GM18505 (cell line): ENCODE results near the gene CCDC50.
A peak's percentile ranks its signal among the peaks of the same experiment; 100 is the strongest.

ENCODE experiments used
- ATAC-seq: cut with Tn5 transposase; IDR thresholded peaks from one replicate; pipeline ENCODE4 v1.9.1; 2021; ENCODE audit not compliant: unreplicated experiment
- POLR2A ChIP-seq: IDR thresholded peaks from 4 replicates; pipeline ENCODE4 v1.6.1; 2011; ENCODE audit warnings: borderline replicate concordance; ENCODE audit not compliant: insufficient read depth, insufficient read length; ENCODE audit errors: extremely low read depth

Gene CCDC50

DNA sequence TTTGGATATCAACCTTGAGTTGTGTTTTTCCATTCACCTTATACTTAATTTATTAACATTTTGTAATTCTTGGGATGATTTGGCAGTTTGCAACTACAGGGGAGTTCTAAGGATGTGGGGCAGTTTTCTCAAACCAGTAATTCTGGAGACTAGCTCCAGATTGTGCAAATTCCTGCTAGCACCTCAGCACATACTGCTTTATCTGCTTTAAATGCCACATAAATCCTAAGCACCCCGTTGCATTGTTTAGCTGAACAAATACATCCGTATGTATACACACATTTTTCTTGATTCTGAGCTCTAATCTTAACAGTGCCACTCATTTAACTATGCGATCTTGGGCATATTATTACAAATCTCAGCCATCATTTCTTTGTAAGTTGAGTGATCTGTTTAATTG is 18.0 kb downstream of the CCDC50 start:
- ATAC-seq = no peak
- no peak for TF ChIP-seq POLR2A

DNA sequence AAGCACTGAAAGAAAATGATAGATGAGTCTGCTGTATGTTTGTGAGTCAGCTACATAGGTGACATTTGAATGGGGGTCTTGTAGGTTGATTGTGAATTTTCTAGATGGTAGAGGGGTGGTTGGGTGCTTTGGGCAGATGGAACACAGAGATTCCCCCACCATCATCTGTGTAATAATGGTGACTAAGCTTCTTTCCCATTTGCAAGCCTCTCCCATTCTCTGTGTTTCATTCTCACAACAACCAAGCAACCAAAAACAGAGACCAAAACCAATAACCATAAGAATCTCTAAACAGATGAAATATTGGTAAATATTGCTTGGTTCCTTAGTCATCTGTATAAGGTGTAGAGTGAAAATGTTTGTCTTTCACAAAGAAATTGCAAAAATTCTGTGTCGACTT is 18.9 kb downstream of the CCDC50 start:
- no peak for ATAC-seq

DNA sequence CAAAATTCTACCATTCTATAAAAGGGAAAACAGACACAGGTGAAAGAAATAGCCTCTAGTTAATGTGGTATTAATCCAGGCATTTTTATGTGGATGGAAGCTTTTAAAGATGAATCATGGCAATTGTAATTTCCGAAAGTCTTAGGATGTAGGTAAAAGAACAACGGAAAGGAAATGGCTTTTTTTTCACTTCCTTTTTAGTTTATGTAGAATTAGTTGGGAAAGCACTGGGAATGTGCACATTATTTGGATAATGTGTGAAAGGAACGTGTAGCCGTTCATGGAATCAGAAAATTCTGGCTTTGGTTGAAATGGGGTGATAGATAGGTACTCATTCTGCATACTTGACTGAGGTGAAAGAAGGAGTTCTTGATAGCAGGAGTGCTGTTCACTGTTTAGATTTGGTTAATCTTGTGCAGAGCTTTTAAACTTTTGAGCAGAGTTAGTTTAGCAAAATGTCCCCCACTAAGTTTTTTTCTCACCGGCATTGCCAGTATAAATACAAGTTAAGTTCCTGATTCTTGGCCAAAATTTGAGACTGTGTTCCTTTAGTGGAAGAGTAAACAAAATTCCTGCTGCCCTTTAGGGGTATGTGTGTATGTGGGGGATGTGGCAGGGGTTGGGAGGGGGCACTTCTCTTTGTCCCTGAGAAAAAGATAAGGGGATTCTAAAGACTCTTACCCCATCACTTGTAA is 21.3 kb downstream of the CCDC50 start:
- no peak for TF ChIP-seq POLR2A

More for the DNA sequence above, 18.9 kb downstream of the CCDC50 start:
- TF ChIP-seq POLR2A = no peak

DNA sequence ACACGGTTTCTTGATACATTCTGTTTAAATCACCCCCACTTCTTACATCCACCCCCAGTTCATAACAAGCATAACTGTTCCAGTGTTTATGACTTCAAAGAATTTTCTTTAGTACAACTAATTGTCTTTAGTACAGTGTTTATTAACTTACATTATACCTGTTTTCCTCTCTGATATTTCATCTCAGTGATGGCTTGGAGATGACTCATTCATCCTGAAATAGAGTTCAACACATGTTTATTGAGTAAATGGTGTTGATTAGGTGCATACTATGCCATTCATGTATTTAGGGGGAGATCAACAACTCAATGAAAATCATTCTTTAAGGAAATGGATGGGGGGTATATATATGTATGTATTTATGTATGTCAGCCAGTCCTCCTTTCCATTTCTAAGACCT is 22.8 kb downstream of the CCDC50 start:
- TF ChIP-seq POLR2A = no peak
- no peak for ATAC-seq

More for the DNA sequence above, 21.3 kb downstream of the CCDC50 start:
- no peak for ATAC-seq

DNA sequence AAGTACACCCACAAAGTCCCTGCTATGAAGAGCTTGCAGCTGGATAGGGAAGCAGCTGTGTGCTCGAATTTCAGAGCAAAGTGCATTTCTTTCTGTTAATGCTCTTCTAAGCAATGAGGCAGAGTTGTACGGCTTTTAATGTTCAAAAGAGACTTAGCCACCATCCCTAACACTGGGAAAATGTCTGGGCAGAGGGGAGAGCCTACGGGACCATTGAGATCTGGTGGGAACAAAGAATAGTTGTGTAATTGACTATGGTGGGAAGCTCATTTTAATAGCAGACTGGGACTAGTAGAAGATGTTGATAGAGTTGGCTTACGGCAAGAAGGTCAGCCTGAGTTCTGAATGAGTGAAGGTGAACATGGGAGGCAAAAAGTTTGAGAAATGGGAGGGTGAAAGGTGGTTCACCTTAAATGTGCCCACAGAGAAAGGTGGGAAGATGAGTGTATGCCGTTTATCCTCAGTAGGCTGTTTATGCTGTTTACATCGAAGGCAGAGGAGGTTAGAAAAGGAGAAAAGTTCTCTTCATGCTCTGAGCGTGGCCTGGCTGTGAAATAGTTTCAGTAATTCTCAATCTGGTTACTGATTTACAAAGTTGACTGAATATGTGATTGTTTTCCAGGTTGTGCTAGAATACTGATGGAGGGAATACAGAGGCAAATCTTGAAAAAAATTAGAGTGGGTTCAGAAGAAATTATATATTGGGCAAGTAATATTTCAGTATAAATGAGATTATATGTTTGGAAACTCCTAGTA is 24.0 kb downstream of the CCDC50 start:
- no peak for ATAC-seq
- TF ChIP-seq POLR2A = no peak

DNA sequence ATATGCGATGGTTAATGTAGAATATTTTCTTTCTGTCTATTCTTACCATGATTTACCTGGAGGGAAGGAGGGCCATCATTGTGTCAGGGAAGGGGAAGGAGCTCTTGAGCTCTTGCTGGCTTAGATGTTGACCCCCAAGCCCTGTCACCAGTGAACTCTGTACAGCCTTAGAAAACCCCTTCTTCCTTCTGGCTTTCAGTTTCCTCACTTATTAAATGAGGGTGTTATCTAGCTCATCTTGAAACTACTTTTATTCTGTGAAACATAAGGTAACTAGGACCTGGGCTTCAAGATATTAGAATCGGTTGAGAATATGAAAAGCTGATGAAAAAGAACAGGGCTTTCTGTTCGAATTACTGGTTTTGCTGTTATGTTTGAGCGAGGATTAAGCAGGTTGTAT is 26.2 kb downstream of the CCDC50 start:
- no peak for TF ChIP-seq POLR2A
- ATAC-seq = peak; percentile 80

DNA sequence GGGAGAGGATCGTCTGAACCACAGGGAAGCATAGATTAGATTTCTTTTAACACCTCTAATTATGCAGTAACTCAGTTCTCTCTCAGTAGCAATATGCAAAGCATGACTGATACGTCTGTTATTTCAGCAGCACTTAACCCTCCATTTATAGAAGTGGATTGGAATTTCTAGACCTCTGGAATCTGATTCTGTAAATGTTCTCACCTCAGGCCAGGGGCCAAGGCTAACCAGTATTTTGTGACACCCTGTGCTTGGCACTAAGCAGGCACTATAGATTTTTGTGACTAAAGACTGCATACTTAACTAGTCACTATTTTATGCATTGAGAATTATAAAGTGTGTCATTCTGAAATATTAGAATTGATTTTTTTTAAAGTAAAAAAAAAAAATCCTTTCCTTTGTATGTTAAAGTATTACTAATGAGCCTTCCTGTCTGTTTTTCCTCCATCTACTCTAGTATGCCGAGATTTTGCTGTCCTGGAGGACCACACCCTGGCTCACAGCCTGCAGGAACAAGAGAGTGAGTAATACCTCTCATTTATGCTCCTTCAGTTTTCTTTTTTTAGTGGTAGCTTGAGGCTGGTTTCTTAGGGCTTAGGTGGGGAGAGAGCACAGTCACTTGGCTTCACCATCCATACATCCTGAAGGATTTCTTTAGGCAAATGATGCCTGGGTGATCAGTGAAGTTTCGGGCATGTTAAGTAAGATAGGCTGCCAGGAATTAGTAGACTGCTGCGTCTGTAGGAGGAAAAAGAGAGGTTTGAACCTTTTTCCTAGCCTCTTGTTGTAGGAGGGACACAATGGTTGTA is 27.6 kb downstream of the CCDC50 start:
- no peak for ATAC-seq
- TF ChIP-seq POLR2A = no peak

DNA sequence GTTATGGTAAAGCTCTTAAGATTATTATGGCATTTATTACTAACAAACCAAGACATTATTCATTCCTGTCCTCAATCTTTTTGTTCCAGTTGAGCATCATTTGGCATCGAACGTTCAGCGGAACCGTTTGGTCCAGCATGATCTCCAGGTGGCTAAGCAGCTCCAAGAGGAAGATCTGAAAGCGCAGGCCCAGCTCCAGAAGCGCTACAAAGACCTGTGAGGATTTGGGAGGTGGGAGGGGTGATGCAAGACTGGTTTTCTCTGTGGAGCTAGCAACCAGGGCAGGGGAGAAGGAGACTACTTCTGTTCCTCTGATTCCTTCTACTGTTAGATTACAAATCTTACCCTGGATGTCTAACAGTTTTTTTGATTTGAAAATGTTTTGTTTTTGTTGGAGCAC is 28.7 kb downstream of the CCDC50 start:
- no peak for TF ChIP-seq POLR2A
- ATAC-seq = no peak

DNA sequence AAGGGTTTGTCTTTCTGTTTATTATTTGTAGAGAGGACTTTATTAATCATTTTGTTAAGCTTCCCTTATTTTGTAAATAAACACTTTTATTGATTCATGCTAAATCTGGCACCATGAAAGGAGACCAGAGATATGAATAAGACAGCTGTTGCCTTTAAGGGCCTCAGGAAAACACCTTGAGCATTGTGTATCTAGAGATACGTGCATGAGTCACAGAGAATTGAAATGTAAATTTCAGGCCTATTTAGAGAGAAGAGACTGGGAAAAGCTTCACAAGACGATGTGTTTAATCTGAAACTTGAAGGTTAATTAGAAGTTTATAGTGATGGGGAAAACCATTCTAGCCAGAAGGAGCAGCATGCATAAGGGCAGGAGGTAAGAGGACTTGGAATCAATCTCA is 29.7 kb downstream of the CCDC50 start:
- ATAC-seq = no peak
- no peak for TF ChIP-seq POLR2A

DNA sequence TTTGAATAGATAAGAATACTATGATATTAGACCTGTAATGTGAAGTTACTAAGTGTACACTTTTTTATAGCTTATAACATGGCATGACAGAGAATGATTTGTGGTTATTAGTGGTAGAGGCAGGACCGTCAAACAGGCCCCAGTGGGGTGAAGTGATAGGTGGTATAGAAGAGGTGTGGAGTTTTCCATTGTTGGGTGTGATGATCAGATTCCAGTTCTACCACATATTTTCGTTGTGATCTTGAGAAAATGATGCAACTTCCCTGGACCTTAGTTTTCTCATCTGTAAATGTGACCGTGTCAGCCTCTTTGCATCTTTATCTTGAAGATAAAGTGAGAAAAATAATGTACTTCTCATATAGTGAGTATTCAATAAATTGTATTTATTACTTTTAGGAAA is 31.4 kb downstream of the CCDC50 start:
- no peak for ATAC-seq
- no peak for TF ChIP-seq POLR2A

DNA sequence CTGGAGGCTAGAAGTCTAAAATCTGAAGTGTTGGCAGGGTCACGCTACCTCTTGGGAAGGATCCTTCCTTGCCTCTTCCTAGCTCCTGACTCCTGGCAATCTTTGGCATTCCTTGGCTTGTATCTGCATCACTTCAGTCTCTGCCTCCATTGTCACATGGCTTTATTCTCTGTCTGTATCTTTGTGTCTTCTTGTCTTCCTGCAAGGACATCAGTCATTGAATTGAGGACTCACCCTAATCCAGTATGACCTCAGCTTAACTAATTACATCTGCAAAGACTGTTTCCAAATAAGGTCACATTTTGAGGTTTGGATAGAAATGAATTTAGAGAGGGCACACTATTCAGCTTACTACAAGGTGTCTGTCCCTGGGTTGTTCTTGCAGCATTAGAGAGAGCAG is 32.3 kb downstream of the CCDC50 start:
- TF ChIP-seq POLR2A = no peak
- no peak for ATAC-seq

DNA sequence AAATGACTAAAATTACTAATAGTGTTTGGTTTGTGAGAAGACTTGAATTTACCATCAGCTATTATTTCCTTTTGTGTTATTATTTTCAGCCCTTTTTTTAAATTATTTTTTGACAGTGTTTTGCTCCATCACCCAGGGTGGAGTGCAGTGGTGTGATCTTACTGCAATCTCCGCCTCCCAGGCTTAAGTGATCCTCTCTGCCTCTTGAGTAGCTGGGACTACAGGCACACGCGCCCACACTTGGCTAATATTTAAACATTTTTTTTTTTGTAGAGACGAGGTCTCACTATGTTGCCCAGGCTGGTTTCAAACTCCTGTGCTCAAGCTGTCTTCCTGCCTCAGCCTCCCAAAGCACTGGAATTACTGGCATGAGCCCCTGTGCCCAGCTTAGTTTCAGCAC is 32.8 kb downstream of the CCDC50 start:
- no peak for TF ChIP-seq POLR2A
- ATAC-seq = no peak

DNA sequence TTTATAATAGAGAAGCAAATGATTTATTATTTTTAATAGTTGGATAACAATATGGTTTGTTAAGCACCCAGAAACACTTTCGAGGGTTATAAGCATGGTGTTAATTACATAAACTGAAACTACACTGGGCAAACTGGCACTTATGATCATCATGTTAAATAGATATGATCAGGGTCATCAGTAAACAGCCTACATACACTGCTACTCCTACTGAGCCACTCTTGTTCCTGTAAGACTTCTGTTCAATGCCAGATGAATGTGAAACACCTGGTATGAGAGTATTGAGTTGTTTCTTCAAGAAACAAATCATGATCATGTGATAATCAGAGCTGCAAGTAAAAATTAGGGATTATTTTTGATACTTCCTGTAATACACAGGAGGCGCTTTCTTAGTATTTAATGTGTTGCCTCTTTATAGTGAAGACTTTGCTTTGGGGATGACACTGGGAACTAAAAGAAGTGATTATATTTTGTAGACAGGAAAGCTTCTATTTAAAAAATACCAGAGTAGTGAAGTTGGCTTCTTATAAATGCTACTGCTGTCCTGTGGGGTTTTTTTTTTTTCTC is 33.4 kb downstream of the CCDC50 start:
- TF ChIP-seq POLR2A = no peak
- no peak for ATAC-seq

DNA sequence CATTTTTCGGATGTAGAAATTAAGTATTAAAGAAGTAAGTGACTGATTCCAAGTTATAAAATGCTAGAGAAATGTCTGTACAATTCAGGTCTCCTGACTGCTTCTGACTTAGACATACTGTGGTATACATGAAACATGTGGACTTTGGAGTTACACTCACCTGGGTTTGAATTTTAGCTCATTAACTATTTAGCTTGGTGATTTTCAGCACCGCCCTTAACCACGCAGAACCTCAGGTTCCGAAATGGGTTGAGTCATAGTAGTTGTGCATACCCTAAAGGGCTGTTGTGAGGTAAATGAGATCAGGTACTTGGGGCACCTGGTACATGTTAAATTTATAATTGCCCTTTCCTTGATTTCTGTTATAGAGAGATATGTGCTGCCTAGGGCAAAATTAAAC is 34.0 kb downstream of the CCDC50 start:
- TF ChIP-seq POLR2A = no peak
- no peak for ATAC-seq

DNA sequence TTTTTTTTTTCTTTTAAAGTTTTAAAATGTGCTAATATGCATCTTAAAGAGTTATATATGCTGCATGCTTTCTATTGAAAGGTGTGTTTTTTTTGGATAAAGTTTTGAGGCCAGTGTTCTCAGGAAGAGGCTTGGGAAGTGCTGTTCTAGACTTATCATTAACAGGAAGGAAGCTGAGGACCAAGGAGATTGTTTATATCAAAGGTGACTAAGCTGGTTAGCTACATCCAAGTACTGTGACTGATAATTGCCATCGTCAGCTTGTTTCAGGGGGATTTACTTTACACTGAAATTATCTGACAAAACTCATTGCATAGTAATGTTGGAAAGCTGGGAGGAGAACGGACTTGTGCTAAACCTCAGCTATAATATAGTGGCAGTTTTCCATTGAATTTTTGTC is 37.5 kb downstream of the CCDC50 start:
- TF ChIP-seq POLR2A = no peak
- ATAC-seq = no peak
